CD4-positive, alpha-beta T cell treated with Interferon gamma for 1 hour (primary cell): ENCODE data around the gene ARHGEF17.
"Not testable (repeated sequence)": the region's sequence is repeated elsewhere in the genome, so short reads cannot be mapped to it uniquely, and the experiment has no call there.

ENCODE experiments used
- DNase-seq: peaks from one replicate; pipeline ENCODE4 v3.0.0-alpha.2; 2020

Gene ARHGEF17

GRCh38 chr11:73274191-73274590 lies 33.9 kb upstream of the ARHGEF17 start:
- not testable (repeated sequence) for DNase-seq

GRCh38 chr11:73274722-73275380 lies 33.2 kb upstream of the ARHGEF17 start:
- no peak for DNase-seq

- no peak for DNase-seq
These were observed 32.7 kb upstream of the ARHGEF17 start for GRCh38 chr11:73275381-73275750.

- no peak for DNase-seq
These were observed 30.6 kb upstream of the ARHGEF17 start for GRCh38 chr11:73277467-73277866.

- DNase-seq: no peak
These were observed 27.4 kb upstream of the ARHGEF17 start for GRCh38 chr11:73280626-73281025.

DNA sequence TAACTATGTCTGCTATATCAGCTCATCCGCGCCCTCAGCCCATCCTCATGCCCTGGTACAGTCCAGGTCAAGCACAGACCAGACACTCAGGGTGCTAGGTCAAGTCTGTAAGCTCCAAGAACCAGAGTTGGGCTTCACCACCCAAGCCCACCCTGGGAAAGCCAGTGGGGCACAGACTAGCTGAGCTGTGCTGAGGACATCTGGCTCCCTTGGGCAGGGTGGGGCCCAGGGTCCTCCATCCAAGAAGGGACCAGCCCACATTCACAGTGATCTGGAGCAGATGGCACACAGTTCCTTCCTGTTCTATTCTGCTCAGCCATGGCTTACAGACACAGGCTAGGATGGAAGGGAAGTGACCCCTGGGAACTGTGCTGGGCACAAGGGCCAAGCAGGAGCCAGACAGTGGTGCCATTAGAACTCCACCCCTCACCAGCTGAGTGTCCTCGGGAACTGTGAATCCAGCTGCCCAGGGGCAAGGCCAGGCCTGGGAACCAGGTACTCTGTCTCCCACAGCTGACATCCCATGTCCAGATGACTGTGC lies 26.8 kb upstream of the ARHGEF17 start:
- DNase-seq: no peak

DNA sequence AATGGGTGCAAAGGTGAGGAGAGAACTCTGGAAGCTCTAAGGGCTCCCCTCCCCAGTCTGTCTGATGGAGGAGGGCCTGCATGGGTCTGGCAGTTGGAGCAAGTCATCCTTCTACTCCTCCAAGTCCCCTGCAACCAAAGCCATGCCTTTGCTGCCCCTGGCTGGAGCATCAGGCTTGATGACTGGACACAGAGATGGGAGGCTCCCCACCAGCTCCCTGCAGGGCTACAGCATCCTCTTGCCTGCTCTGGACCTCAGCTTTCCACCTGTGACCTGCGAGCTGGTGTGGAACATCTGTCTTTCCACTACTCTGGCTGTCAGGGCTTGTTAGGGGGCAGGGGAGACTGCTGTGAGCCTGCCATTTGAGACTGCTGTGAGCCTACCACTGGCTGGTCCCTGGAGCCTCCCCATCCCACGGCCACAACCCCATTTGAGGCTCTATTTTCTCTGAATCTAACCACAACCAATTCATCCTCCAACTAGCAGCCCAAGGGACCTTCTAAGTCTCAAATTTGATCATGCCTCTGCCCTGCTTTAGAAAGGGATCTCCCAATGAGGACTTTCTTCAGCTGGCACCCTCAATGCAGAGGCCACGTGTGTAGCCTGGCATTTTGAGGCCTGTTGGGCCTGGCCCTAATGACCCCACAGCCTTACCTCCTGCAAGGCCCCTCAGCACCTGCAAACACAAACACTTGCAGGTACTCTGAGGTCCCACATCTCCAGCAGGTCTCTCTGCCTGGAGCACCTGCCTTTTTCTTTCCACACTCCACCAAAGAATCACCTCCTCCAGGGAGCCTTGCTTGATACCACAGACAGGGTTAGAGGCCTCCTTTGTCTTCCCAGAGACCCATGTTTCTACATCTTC lies 26.0 kb upstream of the ARHGEF17 start:
- DNase-seq: no peak

DNA sequence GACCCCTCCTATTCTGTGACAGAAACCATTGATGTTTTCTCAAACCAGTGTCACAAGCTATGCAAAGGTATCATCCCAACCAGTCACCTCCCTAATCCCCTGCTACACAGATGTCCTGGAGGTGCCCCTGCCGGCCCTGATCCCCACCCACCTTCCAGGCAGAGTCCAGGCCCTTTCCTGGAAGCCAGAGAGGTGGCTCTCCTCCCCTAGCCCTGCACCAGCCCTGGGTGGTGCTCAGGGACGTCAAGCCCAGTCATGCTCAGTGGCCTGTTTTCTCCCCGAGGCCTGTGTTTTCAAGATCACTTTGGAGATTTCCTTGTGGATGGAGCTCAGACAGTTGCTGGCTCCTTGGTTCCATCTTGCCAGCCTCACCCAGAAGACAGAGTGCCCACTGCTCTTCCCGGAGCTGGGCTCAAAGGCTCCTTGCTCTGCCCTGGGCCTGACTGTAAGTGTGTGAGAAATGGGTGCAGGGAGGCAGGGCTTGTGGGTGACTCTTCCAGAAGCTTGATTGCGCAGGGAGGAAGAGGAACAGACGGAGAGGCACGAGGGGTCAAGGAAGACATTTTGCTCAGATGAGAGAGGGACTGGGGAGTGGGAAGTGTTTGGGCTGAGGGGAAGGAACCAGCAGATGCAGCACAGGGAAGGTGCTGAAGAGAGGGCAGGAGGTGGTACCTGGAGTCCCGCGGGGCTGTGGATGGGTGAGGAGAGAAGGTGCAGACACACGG lies 24.6 kb upstream of the ARHGEF17 start:
- DNase-seq: no peak

DNA sequence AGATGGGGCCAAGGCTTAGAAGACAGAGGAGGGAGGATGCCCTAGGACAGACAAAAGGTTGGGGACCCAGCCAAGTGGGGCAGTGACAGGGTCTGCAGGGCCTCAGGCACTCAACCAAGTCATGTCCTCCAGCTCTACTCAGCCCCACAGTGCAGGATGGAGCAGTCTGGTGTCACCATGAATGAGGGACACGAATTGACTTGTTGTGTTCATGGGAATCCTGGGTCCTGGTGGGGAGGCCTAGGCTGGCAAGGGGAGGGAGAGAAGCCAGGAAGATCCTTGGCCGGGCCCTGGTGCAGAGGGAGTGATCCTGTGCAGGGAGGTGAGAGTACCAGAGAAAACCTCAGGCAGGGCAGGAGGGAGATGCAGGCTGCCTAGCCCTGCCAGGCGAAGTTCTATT lies 24.0 kb upstream of the ARHGEF17 start:
- no peak for DNase-seq

- no peak for DNase-seq
These were observed 22.4 kb upstream of the ARHGEF17 start for GRCh38 chr11:73285721-73286120.

- DNase-seq: no peak
These were observed 21.8 kb upstream of the ARHGEF17 start for GRCh38 chr11:73286240-73286810.

GRCh38 chr11:73287400-73288101 lies 20.5 kb upstream of the ARHGEF17 start:
- DNase-seq: no peak

GRCh38 chr11:73288192-73288872 lies 19.7 kb upstream of the ARHGEF17 start:
- no peak for DNase-seq

GRCh38 chr11:73288873-73289707 lies 19.0 kb upstream of the ARHGEF17 start:
- DNase-seq: peak; percentile 79

DNA sequence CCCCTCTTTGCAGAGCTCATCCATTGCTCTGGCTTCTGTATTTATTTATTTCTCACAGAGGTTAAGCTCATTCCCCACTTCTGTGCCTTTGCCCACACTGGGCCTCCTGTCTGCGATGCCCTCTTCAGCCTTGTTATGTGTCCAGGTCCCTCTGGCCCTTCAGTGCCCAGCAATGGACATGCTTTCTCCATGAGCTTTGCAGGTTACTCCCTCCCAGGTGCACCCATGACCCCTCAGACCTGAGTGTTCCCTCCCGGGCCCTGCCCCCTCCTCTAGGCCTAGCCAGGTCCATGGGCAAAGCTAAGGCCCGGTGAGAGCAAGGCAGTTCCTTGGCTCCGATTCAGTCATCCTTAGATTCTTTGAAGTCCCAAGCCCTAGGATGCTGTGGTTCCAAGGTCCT lies 17.5 kb upstream of the ARHGEF17 start:
- DNase-seq: no peak

GRCh38 chr11:73291196-73291595 lies 16.9 kb upstream of the ARHGEF17 start:
- no peak for DNase-seq

GRCh38 chr11:73291781-73292524 lies 16.1 kb upstream of the ARHGEF17 start:
- no peak for DNase-seq

GRCh38 chr11:73292525-73292894 lies 15.6 kb upstream of the ARHGEF17 start:
- DNase-seq: no peak

DNA sequence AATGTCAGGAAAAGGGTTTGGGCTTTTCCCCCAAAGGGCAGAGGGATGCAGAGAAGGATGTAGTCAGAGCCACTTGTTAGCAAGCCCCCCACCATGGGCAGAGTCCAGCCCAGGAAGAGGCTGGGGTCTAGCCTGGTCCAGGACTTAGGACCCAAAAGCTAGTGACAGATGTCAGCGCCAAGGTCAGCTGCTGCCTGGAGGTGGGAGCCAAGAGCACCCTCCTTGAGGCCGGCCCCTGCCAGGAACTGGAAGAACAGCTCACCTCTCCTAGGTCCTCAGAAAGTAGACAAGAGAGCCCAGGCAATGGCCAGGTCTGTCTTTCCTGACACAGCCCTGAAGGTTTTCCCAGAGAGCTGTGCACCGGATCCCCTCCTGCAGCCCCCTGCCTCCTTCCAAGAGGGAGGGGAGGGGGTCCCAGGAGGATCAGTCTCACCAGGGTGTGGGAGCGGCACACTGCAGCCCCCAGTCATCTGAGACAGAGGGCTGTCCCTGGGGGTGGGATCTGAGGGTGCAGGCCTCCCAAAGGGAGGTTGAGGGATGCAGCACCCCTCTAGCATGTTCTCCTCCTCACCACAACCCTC lies 14.6 kb upstream of the ARHGEF17 start:
- DNase-seq: no peak

GRCh38 chr11:73294604-73295003 lies 13.5 kb upstream of the ARHGEF17 start:
- DNase-seq: no peak
